ENCODE measurements around the gene FGD6.

FGD6 gene

DNA sequence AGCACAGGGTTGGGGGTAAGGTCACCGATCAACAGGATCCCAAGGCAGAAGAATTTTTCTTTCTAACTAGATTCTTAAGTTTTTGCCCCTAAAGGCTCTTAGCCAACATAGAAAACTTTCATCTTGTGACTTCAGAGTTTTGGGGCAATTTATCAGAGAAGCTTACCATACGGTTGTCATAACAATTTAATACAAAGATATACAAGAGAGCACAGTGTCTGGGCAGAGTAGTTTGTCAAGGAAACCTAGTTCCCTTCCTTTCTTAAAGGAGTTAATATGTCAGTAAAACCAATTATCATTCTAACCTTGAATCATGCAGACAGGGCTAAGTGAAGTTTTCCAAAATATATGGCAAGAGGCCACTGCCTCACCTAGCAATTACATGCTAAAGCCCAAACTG lies 162.2 kb downstream of the FGD6 start:
- Histone ChIP-seq H3K9me2 (replicated peaks; ENCODE audit: insufficient read depth, low read length) (no peaks in the 10 kb centered on the region), H3F3A (ENCODE audit: insufficient read depth) (no peaks in the 10 kb centered on the region), H3K4me2 (ENCODE audit: low read depth, low read length, poor library complexity, severe bottlenecking) (no peak overlapping the region), H3K9me3 (ENCODE audit: insufficient read depth, low read length) (no peaks in the 10 kb centered on the region), H2AFZ (ENCODE audit: low read depth, low read length, severe bottlenecking) (no peak overlapping the region), H3K27ac (ENCODE audit: low read depth, low read length) (no peak overlapping the region), H3K36me3 (ENCODE audit: low read length) (peaks cover 20% of the 10 kb centered on the region), H3K79me2 (ENCODE audit: insufficient read depth, low read length) (no peaks in the 10 kb centered on the region), H3K27me3 (ENCODE audit: low read length) (no peaks in the 10 kb centered on the region), H3K4me3 (ENCODE audit: insufficient read depth, low read length, poor library complexity, severe bottlenecking) (no peak overlapping the region), H3K9ac (ENCODE audit: low read length) (no peak overlapping the region), H4K20me1 (ENCODE audit: low read depth, low read length) (no peaks in the 10 kb centered on the region)
- TF ChIP-seq, protein P1, sequence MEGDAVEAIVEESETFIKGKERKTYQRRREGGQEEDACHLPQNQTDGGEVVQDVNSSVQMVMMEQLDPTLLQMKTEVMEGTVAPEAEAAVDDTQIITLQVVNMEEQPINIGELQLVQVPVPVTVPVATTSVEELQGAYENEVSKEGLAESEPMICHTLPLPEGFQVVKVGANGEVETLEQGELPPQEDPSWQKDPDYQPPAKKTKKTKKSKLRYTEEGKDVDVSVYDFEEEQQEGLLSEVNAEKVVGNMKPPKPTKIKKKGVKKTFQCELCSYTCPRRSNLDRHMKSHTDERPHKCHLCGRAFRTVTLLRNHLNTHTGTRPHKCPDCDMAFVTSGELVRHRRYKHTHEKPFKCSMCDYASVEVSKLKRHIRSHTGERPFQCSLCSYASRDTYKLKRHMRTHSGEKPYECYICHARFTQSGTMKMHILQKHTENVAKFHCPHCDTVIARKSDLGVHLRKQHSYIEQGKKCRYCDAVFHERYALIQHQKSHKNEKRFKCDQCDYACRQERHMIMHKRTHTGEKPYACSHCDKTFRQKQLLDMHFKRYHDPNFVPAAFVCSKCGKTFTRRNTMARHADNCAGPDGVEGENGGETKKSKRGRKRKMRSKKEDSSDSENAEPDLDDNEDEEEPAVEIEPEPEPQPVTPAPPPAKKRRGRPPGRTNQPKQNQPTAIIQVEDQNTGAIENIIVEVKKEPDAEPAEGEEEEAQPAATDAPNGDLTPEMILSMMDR (IDR thresholded peaks at IDR 0.05; ENCODE audit: insufficient read depth, low read length, poor library complexity, severe bottlenecking): no peak
- TF ChIP-seq EZH2phosphoT487 (conservative IDR thresholded peaks at IDR 0.05; ENCODE audit: low read length): no peak

DNA sequence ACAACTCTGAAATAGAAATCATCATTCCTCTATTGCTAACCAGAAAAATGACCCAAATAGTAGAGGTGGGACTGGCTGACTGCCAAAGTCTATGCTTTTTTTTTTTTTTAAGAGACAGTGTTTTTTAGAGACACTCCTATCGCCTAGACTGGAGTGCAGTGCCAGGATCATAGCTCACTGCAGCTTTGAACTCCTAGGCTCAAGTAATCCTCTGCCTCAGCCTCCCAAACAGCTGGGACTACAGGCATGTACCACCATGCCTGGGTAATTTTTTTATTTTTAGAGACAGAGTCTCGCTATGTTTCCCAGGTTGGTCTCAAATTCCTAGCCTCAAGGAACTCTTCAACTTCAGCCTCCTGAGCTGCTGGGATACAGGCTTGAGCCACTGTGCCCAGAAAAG lies 163.1 kb downstream of the FGD6 start:
- Histone ChIP-seq H3K9me3 (ENCODE audit: insufficient read depth, low read length) (no peaks in the 10 kb centered on the region), H3K4me3 (ENCODE audit: insufficient read depth, low read length, poor library complexity, severe bottlenecking) (no peak overlapping the region), H3F3A (ENCODE audit: insufficient read depth) (no peaks in the 10 kb centered on the region), H3K4me2 (ENCODE audit: low read depth, low read length, poor library complexity, severe bottlenecking) (no peak overlapping the region), H3K9me2 (replicated peaks; ENCODE audit: insufficient read depth, low read length) (no peaks in the 10 kb centered on the region), H3K9ac (ENCODE audit: low read length) (no peak overlapping the region), H4K20me1 (ENCODE audit: low read depth, low read length) (no peaks in the 10 kb centered on the region), H3K36me3 (ENCODE audit: low read length) (peaks cover 17% of the 10 kb centered on the region), H2AFZ (ENCODE audit: low read depth, low read length, severe bottlenecking) (no peak overlapping the region), H3K79me2 (ENCODE audit: insufficient read depth, low read length) (no peaks in the 10 kb centered on the region), H3K27ac (ENCODE audit: low read depth, low read length) (no peak overlapping the region), H3K27me3 (ENCODE audit: low read length) (no peaks in the 10 kb centered on the region)
- TF ChIP-seq EZH2phosphoT487 (conservative IDR thresholded peaks at IDR 0.05; ENCODE audit: low read length): no peak
- TF ChIP-seq, protein P1 (IDR thresholded peaks at IDR 0.05; ENCODE audit: insufficient read depth, low read length, poor library complexity, severe bottlenecking): no peak

DNA sequence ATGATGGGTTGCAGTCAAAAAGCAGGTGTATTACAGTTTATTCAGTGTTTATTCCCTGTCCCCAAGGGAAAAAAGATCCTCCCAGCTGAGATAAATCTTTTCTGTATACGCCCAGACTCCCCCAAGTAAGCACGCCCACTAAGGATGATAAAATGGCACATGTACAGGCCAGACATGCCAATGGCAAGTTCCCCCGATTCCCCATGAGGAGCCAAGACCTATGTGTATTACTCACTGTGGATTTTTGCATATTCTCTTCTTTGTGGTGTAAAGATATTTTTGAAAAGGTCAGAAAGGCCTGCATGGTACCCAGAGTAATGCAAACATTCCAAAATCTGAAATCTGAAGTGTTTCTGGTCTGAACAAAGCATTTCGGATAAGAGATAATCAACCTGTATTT lies 166.0 kb downstream of the FGD6 start:
- Histone ChIP-seq H3K27me3 (ENCODE audit: low read length) (no peaks in the 10 kb centered on the region), H3K4me3 (ENCODE audit: insufficient read depth, low read length, poor library complexity, severe bottlenecking) (no peak overlapping the region), H3F3A (ENCODE audit: insufficient read depth) (no peaks in the 10 kb centered on the region), H4K20me1 (ENCODE audit: low read depth, low read length) (no peaks in the 10 kb centered on the region), H3K4me2 (ENCODE audit: low read depth, low read length, poor library complexity, severe bottlenecking) (no peak overlapping the region), H3K27ac (ENCODE audit: low read depth, low read length) (no peak overlapping the region), H3K9ac (ENCODE audit: low read length) (no peak overlapping the region), H3K9me3 (ENCODE audit: insufficient read depth, low read length) (no peaks in the 10 kb centered on the region), H2AFZ (ENCODE audit: low read depth, low read length, severe bottlenecking) (no peak overlapping the region), H3K9me2 (replicated peaks; ENCODE audit: insufficient read depth, low read length) (no peaks in the 10 kb centered on the region), H3K79me2 (ENCODE audit: insufficient read depth, low read length) (no peaks in the 10 kb centered on the region), H3K36me3 (ENCODE audit: low read length) (peaks cover 15% of the 10 kb centered on the region)
- TF ChIP-seq, protein P1 (IDR thresholded peaks at IDR 0.05; ENCODE audit: insufficient read depth, low read length, poor library complexity, severe bottlenecking): no peak
- TF ChIP-seq EZH2phosphoT487 (conservative IDR thresholded peaks at IDR 0.05; ENCODE audit: low read length): no peak

Measured in SU-DHL-6 (cell line).